Measurements from ENCODE around the gene JOSD2.

The JOSD2 gene

GRCh38 chr19:50500753-50501151, 10.2 kb downstream of the JOSD2 start:
- Histone ChIP-seq H3K9ac (ENCODE audit: low read length) (no peak overlapping the region), H3K9me2 (replicated peaks; ENCODE audit: insufficient read depth, low read length) (no peaks in the 10 kb centered on the region), H3K27me3 (replicated peaks; ENCODE audit: insufficient read depth, low read length) (no peaks in the 10 kb centered on the region), H3F3A (ENCODE audit: insufficient read depth, low read length) (no peaks in the 10 kb centered on the region), H3K4me2 (ENCODE audit: low read depth, low read length) (no peak overlapping the region), H3K4me3 (ENCODE audit: low read length) (no peak overlapping the region), H4K20me1 (ENCODE audit: insufficient read depth, low read length) (no peaks in the 10 kb centered on the region), H3K79me2 (ENCODE audit: low read length) (no peaks in the 10 kb centered on the region), H3K27ac (ENCODE audit: low read length) (no peak overlapping the region), H2AFZ (ENCODE audit: low read length) (no peak overlapping the region), H3K36me3 (replicated peaks; ENCODE audit: insufficient read depth, low read length) (no peaks in the 10 kb centered on the region), H3K9me3 (replicated peaks; ENCODE audit: insufficient read depth, low read length) (no peaks in the 10 kb centered on the region), H3K4me1 (ENCODE audit: low read length) (no peaks in the 10 kb centered on the region)
- no peak for DNase-seq
- no peak for TF ChIP-seq EZH2 (optimal IDR thresholded peaks at IDR 0.05; ENCODE audit: low read depth, low read length)
- TF ChIP-seq EZH2phosphoT487 (IDR thresholded peaks at IDR 0.05; ENCODE audit: low read length): no peak
- TF ChIP-seq CTCF (IDR thresholded peaks at IDR 0.05; ENCODE audit: low read length): no peak

GRCh38 chr19:50500060-50500752, 10.8 kb downstream of the JOSD2 start:
- Histone ChIP-seq H3K36me3 (replicated peaks; ENCODE audit: insufficient read depth, low read length) (no peaks in the 10 kb centered on the region), H3K4me1 (ENCODE audit: low read length) (no peaks in the 10 kb centered on the region), H3K27me3 (replicated peaks; ENCODE audit: insufficient read depth, low read length) (no peaks in the 10 kb centered on the region), H3K9me3 (replicated peaks; ENCODE audit: insufficient read depth, low read length) (no peaks in the 10 kb centered on the region), H3K9me2 (replicated peaks; ENCODE audit: insufficient read depth, low read length) (no peaks in the 10 kb centered on the region), H4K20me1 (ENCODE audit: insufficient read depth, low read length) (no peaks in the 10 kb centered on the region), H3F3A (ENCODE audit: insufficient read depth, low read length) (no peaks in the 10 kb centered on the region), H3K4me3 (ENCODE audit: low read length) (no peak overlapping the region), H2AFZ (ENCODE audit: low read length) (no peak overlapping the region), H3K79me2 (ENCODE audit: low read length) (no peaks in the 10 kb centered on the region), H3K9ac (ENCODE audit: low read length) (no peak overlapping the region), H3K4me2 (ENCODE audit: low read depth, low read length) (no peak overlapping the region), H3K27ac (ENCODE audit: low read length) (no peak overlapping the region)
- DNase-seq: no peak
- TF ChIP-seq CTCF (IDR thresholded peaks at IDR 0.05; ENCODE audit: low read length) (no peak), EZH2phosphoT487 (IDR thresholded peaks at IDR 0.05; ENCODE audit: low read length) (no peak)

- H3K27ac ChIP-seq (ENCODE audit: low read length): no peak overlapping the region
- no peaks in the 10 kb centered on the region for H3K36me3 ChIP-seq (replicated peaks; ENCODE audit: insufficient read depth, low read length)
- no peak overlapping the region for H3K4me3 ChIP-seq (ENCODE audit: low read length)
- H3K4me2 ChIP-seq (ENCODE audit: low read depth, low read length): no peak overlapping the region
- H3F3A ChIP-seq (ENCODE audit: insufficient read depth, low read length): no peaks in the 10 kb centered on the region
- H2AFZ ChIP-seq (ENCODE audit: low read length): no peak overlapping the region
- no peaks in the 10 kb centered on the region for H3K4me1 ChIP-seq (ENCODE audit: low read length)
- no peaks in the 10 kb centered on the region for H3K9me3 ChIP-seq (replicated peaks; ENCODE audit: insufficient read depth, low read length)
- no peaks in the 10 kb centered on the region for H3K79me2 ChIP-seq (ENCODE audit: low read length)
- no peak for TF ChIP-seq EZH2 (optimal IDR thresholded peaks at IDR 0.05; ENCODE audit: low read depth, low read length)
- no peak for TF ChIP-seq EZH2phosphoT487 (IDR thresholded peaks at IDR 0.05; ENCODE audit: low read length)
- TF ChIP-seq CTCF (IDR thresholded peaks at IDR 0.05; ENCODE audit: low read length): no peak
- no peaks in the 10 kb centered on the region for H3K27me3 ChIP-seq (replicated peaks; ENCODE audit: insufficient read depth, low read length)
- H3K9me2 ChIP-seq (replicated peaks; ENCODE audit: insufficient read depth, low read length): no peaks in the 10 kb centered on the region
- H3K9ac ChIP-seq (ENCODE audit: low read length): no peak overlapping the region
- DNase-seq: no peak
- no peaks in the 10 kb centered on the region for H4K20me1 ChIP-seq (ENCODE audit: insufficient read depth, low read length)
These were observed 12.6 kb downstream of the JOSD2 start for GRCh38 chr19:50498219-50499056.
